Measurements from ENCODE around the gene MPZL2.

DNA sequence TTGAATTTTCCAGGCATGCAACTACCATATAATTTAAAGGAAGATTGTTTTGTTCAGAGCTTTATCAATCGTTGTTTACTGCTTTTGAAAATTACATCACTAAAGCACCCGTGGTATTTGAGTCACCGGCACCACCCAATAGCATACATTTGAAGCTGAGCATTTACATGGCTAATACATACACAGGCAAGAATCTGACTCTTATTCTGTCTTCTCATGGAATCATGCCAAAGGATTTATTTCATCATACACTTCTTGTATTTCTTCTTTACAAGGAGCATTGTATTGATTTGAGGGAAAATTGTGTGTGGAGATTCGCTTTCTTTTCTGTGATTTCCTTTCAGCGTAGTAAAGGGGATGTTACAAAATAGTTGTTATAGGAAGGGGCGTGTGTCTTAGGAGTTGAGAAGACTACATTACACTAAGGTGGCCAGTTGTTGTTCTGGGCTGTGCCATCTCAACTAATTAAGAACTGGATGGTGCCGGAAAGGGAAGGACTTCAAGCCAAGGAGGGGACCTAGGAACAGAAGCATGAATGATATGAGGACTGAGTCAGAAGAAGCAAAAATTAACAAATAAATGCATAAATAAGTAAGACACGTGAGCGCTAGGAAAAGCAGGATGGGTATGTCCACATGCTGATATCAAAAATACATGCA is 27.5 kb upstream of the MPZL2 start:
- no peak for TF ChIP-seq CTCF (IDR thresholded peaks at IDR 0.05; ENCODE audit: low read depth, low read length)
- TF ChIP-seq EZH2phosphoT487 (IDR thresholded peaks at IDR 0.05; ENCODE audit: low read depth) = no peak
